K562 treated with DMSO at 1 percent for 4 hours (cell line): Measurements from ENCODE around the gene POU5F1. TPM values are rescaled to one million over a fixed set of nuclear protein-coding genes. Genes with fewer than 3 reads are reported as not detected.

Source experiments
- total RNA-seq: library from RNA; unstranded; fragments of 300-600 nt; gene quantifications from 2 replicates; pipeline ENCODE4 v1.2.3, GENCODE V29; 2022; ENCODE audit not compliant: insufficient read depth

POU5F1 gene
- total RNA-seq: 0.34 TPM in 1 of 2 replicates, not detected in the other

DNA sequence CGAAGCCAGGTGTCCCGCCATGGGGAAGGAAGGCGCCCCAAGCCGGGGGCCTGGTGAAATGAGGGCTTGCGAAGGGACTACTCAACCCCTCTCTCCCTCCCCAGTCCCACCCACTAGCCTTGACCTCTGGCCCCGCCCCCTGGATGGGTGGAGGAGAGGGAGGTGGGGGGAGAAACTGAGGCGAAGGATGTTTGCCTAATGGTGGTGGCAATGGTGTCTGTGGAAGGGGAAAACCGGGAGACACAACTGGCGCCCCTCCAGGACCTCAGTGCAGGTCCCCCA lies at the start of gene POU5F1:
Gene POU5F1, minus strand, starts transcription at position 83 of the 282 bp plus-strand sequence. Its CDS starts 62 bp downstream, at position 21.

DNA sequence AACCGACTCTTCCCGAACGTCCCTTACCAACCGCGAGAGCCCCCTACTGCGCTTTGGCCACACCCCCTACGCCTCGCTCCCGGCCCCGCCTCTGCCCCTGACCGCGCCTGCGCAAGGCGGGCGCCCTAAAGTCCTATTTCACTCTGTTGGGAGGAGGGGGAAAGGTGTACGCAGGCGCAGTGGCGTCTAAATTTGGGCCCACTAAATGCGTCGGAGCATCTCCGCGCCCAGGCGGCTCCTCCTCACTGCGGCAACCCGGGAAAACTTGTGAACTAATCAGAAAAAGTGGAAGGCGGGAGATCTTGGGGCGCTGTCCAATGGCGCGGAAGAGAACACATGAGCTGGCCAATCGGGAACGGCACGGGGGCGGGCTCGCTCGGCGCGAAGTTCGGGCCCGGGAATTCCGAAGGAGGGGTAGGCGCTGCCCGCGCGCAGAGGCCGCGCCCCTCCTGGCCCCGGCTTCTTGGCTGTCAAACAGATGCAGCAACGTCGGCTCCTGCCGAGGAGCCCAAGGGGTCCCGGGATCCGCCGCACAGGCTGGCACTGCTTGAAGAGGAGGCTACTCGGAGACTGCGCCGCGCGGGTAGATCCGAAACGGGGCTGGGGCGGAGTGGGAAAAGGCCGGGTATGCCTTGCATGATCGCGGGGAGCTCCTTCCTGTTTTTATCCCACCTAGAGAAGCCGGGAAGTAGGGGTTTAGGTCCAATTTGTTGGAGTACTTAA lies 12.2 kb downstream of the POU5F1 start, which contains the start of gene TCF19:
Gene TCF19, plus strand, starts transcription at position 450 of the 723 bp plus-strand sequence. CDS start 881 bp downstream, outside the sequence.

DNA sequence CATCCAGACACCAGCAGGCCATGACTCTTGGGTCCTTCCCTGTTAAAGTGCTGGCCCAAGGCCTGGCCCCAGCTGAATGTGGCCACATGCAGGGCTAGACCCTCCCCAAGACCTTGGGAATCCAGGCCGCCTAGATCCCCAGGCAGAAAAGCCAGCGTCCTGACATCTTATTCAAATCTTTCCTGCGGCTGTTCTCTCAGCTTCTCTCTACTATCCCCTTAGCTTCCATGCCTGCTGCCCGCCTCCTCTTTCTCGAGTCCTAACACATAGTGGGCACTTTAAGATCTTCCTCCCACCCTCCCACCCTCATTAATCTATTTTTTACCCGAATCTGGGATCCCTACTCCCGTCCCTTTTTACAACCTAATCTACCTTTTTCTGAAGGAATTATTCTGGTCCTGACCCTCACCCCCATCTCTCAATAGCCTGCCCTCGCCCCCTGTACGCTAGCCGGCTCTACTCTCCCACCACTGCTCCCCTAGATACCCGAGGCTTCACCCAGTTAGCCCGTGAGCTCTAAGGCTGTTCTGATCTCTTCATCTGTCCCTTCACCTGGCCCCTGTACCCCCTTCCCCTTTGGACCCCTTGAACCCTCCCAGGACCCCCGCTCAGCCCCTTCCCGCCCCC lies 12.9 kb downstream of the POU5F1 start, which contains the start of gene CCHCR1:
Gene CCHCR1, minus strand, starts transcription at position 290 of the 627 bp plus-strand sequence. Its CDS starts 202 bp downstream, at position 88.

DNA sequence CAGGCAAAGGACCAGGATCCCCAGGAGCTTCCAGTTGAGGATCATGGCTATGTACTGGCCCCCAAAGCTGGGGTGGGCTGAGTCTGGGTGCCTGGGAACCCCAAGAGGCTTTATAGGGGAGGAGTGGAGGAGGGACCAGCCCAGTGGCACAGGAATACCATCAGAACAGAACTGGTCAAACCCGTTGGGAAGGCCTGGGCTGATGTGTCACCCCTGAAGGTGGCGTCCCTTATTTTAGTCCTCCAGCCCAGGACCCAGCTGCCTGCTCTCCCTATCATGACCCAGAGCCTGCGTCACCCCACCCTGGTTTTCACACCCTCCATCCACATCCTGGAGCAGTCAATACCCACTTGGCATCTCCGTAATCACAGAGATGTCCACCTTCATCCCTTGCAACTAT lies 31.5 kb downstream of the POU5F1 start, which contains the start of gene PSORS1C2:
Gene PSORS1C2, minus strand, starts transcription at position 85 of the 400 bp plus-strand sequence. Its CDS starts 40 bp downstream, at position 45.

DNA sequence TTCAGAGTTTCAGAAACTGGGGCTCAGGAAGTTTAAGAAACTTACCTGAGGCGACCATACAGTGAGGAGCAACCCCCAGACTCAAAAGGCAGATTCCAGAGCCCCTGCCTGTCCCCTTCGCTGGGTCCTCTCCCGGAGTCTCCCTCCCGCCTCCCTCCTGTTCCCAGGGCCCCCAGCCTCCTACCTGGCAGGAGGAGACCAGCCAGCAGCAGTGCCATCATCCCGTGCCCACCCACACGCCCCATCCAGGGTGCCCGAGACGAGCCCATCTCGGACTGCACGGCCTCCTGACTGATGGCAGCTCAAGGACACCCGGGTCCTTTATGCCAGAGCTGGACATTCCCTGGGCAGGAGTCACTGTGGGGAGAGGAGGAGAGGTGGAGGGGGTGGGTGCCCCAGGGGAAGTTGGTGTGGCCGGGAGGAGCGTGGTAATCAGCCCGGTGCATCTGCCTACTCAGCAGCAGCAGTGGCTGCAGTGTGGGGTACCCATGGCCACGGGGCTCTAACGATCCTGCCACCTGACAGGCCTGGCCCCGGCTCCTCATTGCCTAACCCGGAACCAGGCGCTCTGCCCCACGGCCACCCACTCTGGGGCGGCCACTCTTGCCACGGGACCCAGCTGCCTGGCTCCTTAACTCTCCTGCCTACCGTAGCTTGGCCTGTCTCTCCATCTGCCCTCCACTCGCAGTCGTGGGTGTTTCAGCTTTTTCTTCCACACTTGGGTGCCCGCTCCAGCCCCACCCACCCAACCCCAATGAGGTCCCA lies 50.1 kb downstream of the POU5F1 start, which contains the start of gene CDSN:
Gene CDSN, minus strand, starts transcription at position 296 of the 765 bp plus-strand sequence. Its CDS starts 27 bp downstream, at position 269.

DNA sequence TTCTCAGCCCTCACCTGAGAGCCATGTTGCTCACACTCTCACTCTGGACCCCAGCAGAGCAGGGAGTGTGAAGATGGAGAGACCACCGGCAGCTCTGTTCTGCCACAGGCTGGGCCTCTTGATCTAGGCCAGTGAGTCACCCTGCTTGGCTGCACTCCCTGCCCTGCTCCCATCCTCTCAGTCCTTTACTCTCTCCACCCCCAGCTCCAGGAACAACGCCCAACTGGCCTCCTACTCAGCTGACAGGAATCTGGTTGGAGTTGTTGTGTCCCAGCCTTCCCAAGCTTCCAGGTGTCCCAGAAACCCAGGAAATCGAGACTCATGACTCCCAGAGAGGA lies 56.0 kb downstream of the POU5F1 start, which contains the start of gene PSORS1C1:
Gene PSORS1C1, plus strand, starts transcription at position 260 of the 338 bp plus-strand sequence. CDS start 14,833 bp downstream, outside the sequence.

Other genes with a start within 250 kb of the POU5F1 start
- not detected in 2 replicates for gene SFTA2, start 238.5 kb downstream of the POU5F1 start, total RNA-seq
- gene MUCL3, start 229.7 kb downstream of the POU5F1 start, total RNA-seq: not detected in 2 replicates
- not detected in 2 replicates for gene MUC21, start 187.0 kb downstream of the POU5F1 start, total RNA-seq
- not detected in 2 replicates for gene MUC22, start 160.2 kb downstream of the POU5F1 start, total RNA-seq
- not detected in 2 replicates for gene C6orf15, start 58.1 kb downstream of the POU5F1 start, total RNA-seq
- gene PSORS1C1, start 55.9 kb downstream of the POU5F1 start, total RNA-seq: not detected in 2 replicates
- not detected in 2 replicates for gene CDSN, start 50.2 kb downstream of the POU5F1 start, total RNA-seq
- not detected in 2 replicates for gene PSORS1C2, start 31.6 kb downstream of the POU5F1 start, total RNA-seq
- gene CCHCR1, start 12.9 kb downstream of the POU5F1 start, total RNA-seq: 28.8 and 34.8 TPM in 2 replicates
- gene TCF19, start 12.1 kb downstream of the POU5F1 start, total RNA-seq: 51.6 and 53.6 TPM in 2 replicates
- 21.1 and 22.6 TPM in 2 replicates for gene HLA-C, start 101.4 kb upstream of the POU5F1 start, total RNA-seq
- gene HLA-B, start 186.5 kb upstream of the POU5F1 start, total RNA-seq: 3.0 and 3.9 TPM in 2 replicates
- gene MICA, start 232.9 kb upstream of the POU5F1 start, total RNA-seq: 24.3 and 25.4 TPM in 2 replicates